Measurements from ENCODE around the gene FGF5. TPM values are rescaled to one million over a fixed set of nuclear protein-coding genes. Genes with fewer than 3 reads are reported as not detected.

Gene FGF5
- total RNA-seq, 6 experiments from 2014 or later, result 248 to 569 (median 522) TPM

DNA sequence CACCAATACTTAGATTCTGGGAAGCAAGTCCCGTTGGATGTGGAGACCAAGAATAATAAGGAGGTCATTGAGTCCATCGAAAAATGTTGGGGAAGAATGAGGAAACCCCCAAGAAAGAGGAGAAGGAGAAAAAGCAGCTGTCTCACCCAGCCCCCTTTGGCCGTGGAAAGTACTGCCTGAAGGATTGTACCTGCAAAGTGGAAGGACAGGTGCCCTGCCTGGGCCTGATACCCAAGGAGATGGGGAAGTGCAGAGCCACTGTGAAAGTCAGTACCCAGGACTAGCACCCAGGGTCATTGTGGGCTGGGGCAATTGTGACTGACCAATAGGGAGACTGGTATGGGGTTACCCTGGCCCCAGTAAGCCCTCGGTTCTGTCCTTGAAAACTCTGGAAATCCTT lies 55.3 kb downstream of the FGF5 start:
- DNase-seq, result no peak
- TF ChIP-seq, protein P1, sequence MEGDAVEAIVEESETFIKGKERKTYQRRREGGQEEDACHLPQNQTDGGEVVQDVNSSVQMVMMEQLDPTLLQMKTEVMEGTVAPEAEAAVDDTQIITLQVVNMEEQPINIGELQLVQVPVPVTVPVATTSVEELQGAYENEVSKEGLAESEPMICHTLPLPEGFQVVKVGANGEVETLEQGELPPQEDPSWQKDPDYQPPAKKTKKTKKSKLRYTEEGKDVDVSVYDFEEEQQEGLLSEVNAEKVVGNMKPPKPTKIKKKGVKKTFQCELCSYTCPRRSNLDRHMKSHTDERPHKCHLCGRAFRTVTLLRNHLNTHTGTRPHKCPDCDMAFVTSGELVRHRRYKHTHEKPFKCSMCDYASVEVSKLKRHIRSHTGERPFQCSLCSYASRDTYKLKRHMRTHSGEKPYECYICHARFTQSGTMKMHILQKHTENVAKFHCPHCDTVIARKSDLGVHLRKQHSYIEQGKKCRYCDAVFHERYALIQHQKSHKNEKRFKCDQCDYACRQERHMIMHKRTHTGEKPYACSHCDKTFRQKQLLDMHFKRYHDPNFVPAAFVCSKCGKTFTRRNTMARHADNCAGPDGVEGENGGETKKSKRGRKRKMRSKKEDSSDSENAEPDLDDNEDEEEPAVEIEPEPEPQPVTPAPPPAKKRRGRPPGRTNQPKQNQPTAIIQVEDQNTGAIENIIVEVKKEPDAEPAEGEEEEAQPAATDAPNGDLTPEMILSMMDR (IDR thresholded peaks at IDR 0.05), result peak; percentile 49
- Mint-ChIP-seq H3K27me3 (ENCODE audit: insufficient read depth) (no peaks in the 10 kb centered on the region; the same call in 1 of the 2 replicates), H3K36me3 (ENCODE audit: low read depth) (peaks cover 5% of the 10 kb centered on the region; the same call in 1 of the 2 replicates), H3K4me1 (ENCODE audit: low read depth) (peaks cover 56% of the 10 kb centered on the region), H3K9me3 (no peaks in the 10 kb centered on the region), H3K4me3 (no peak overlapping the region), H3K27ac (peak overlapping the region; percentile 57)

GRCh38 chr4:80322716-80323115 lies 56.3 kb downstream of the FGF5 start:
- peak; percentile 63 for DNase-seq
- H3K36me3 Mint-ChIP-seq (ENCODE audit: low read depth), result peaks cover 5% of the 10 kb centered on the region; the same call in 1 of the 2 replicates
- no peak overlapping the region for H3K4me3 Mint-ChIP-seq
- H3K27me3 Mint-ChIP-seq (ENCODE audit: insufficient read depth), result no peaks in the 10 kb centered on the region; the same call in 1 of the 2 replicates
- peaks cover 47% of the 10 kb centered on the region for H3K4me1 Mint-ChIP-seq (ENCODE audit: low read depth)
- TF ChIP-seq, protein P1 (IDR thresholded peaks at IDR 0.05), result peak; percentile 63; the same call in 1 of the 2 replicates
- no peaks in the 10 kb centered on the region for H3K9me3 Mint-ChIP-seq
- H3K27ac Mint-ChIP-seq, result peak overlapping the region; percentile 57

GRCh38 chr4:80324171-80324570 lies 57.7 kb downstream of the FGF5 start:
- Mint-ChIP-seq H3K27ac (no peak overlapping the region), H3K36me3 (ENCODE audit: low read depth) (peaks cover 5% of the 10 kb centered on the region; the same call in 1 of the 2 replicates), H3K27me3 (ENCODE audit: insufficient read depth) (no peaks in the 10 kb centered on the region; the same call in 1 of the 2 replicates), H3K4me3 (no peak overlapping the region), H3K9me3 (no peaks in the 10 kb centered on the region), H3K4me1 (ENCODE audit: low read depth) (peaks cover 32% of the 10 kb centered on the region)
- TF ChIP-seq, protein P1 (IDR thresholded peaks at IDR 0.05), result no peak
- DNase-seq, result no peak

DNA sequence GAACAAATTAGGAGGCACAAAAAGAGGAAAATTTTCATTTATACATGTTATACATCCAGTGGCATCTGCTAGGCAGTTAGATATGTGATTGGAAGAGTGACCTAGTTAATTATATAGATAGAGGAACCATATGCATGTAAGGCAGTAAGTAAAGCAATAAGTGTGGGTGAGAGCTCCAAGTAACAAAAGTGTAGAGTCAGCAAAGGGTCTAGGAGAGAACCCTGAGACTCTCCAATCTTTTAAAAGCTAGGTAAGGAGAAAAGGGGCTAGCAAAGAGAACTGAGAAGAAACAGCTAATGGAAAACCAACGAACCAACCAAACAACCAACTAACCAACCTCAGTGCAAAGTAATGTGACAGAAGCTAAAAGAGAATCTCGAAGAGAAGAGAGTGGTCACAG lies 65.2 kb downstream of the FGF5 start:
- Mint-ChIP-seq H3K36me3 (ENCODE audit: low read depth) (no peaks in the 10 kb centered on the region), H3K4me3 (no peak overlapping the region)

GRCh38 chr4:80333121-80333520 lies 66.7 kb downstream of the FGF5 start:
- peak; percentile 38 for DNase-seq
- Mint-ChIP-seq H3K4me1 (ENCODE audit: low read depth) (peaks cover 16% of the 10 kb centered on the region), H3K4me3 (no peak overlapping the region), H3K27ac (no peak overlapping the region), H3K9me3 (no peaks in the 10 kb centered on the region), H3K36me3 (ENCODE audit: low read depth) (no peaks in the 10 kb centered on the region), H3K27me3 (ENCODE audit: insufficient read depth) (peaks cover 3% of the 10 kb centered on the region; the same call in 1 of the 2 replicates)
- TF ChIP-seq, protein P1 (IDR thresholded peaks at IDR 0.05), result no peak

More for the DNA sequence above, 65.2 kb downstream of the FGF5 start:
- Mint-ChIP-seq H3K27me3 (ENCODE audit: insufficient read depth) (peaks cover 3% of the 10 kb centered on the region; the same call in 1 of the 2 replicates), H3K27ac (no peak overlapping the region), H3K4me1 (ENCODE audit: low read depth) (peaks cover 15% of the 10 kb centered on the region), H3K9me3 (no peaks in the 10 kb centered on the region)
- TF ChIP-seq, protein P1 (IDR thresholded peaks at IDR 0.05), result no peak
- no peak for DNase-seq
